K562 (cell line): ENCODE results near the gene GRIA4. TPM values are rescaled to one million over a fixed set of nuclear protein-coding genes. Genes with fewer than 3 reads are reported as not detected.

ENCODE experiments used
- ATAC-seq: fragments of 200-7000 bp; cut with Tn5 transposase; 3 replicates; pipeline ENCODE4 v1.9.1; 2020; ENCODE audit warnings: moderate library complexity
- BruUV-seq: library from RNA; stranded (reverse); fragments of 400-500 nt; replicated peaks from 2 replicates; lab custom pipeline; 2021; lab: Mats Ljungman, UMichigan
- CTCF ChIA-PET: fragments of 300-600 bp; formaldehyde crosslinking; extraction: SDS; loops from one replicate; lab custom pipeline; 2021; ENCODE audit warnings: low intra/inter-chr PET ratio; lab: Yijun Ruan, JAX
- POLR2A ChIA-PET: fragments of 300-600, 350-650 bp; sonication (Branson Sonifier 250); formaldehyde crosslinking; extraction: SDS; loops from one replicate; lab custom pipeline; 2021; ENCODE audit warnings: antibody characterized with exemption, inconsistent platforms; lab: Yijun Ruan, JAX
- DNase-seq, 4 experiments: peaks; one replicate each; pipeline versions ENCODE4 v3.0.0 to v3.0.0-alpha.2; 2011 to 2018; ENCODE audit warnings: low spot score in 3 of 4, mixed read lengths in 3 of 4; ENCODE audit errors: extremely low read depth in 1 of 4
- FAIRE-seq: peaks from 2 replicates; lab custom pipeline; 2011; peaks lifted over from hg19 to GRCh38; lab: Jason Lieb, UNC
- H2AFZ ChIP-seq: 2 replicates; pipeline ENCODE4 v1.6.0; 2011; ENCODE audit warnings: low read depth, low read length, control low read depth, inconsistent platforms
- H3K27ac ChIP-seq: fragments of 200-600 bp; 3 replicates; pipeline ENCODE4 v1.8.0; 2011; ENCODE audit warnings: low read depth, mild to moderate bottlenecking, control low read depth, inconsistent platforms, low read length, moderate library complexity, mixed read lengths; ENCODE audit errors: extremely low read depth
- H3K27me3 ChIP-seq, 2 experiments: fragments of 300-600 bp in 1 of 2; 2 replicates in 1 of 2; 3 replicates in 1 of 2; pipeline versions ENCODE4 v1.6.0 to v1.8.0; 2011; ENCODE audit warnings: inconsistent platforms in 2 of 2, low read length in 2 of 2, mild to moderate bottlenecking in 1 of 2, mixed read lengths in 1 of 2, moderate library complexity in 1 of 2; ENCODE audit not compliant: control insufficient read depth in 2 of 2, insufficient read depth in 2 of 2
- H3K36me3 ChIP-seq: fragments of 300-600 bp; 3 replicates; pipeline ENCODE4 v1.8.0; 2011; ENCODE audit warnings: mild to moderate bottlenecking, low read length, inconsistent platforms; ENCODE audit not compliant: control insufficient read depth, insufficient read depth
- H3K4me1 ChIP-seq, 2 experiments: fragments of 200-600 bp in 1 of 2; replicated peaks in 1 of 2; 2 replicates in 1 of 2; 3 replicates in 1 of 2; pipeline versions ENCODE4 v1.5.1 to v1.8.0; 2011; ENCODE audit warnings: inconsistent platforms in 2 of 2, low read length in 2 of 2, mild to moderate bottlenecking in 1 of 2, mixed read lengths in 1 of 2, moderate library complexity in 1 of 2; ENCODE audit not compliant: control insufficient read depth in 2 of 2, insufficient read depth in 2 of 2
- H3K4me2 ChIP-seq: 2 replicates; pipeline ENCODE4 v1.6.1; 2011; ENCODE audit warnings: low read length, control low read depth, inconsistent platforms, mixed read lengths; ENCODE audit not compliant: insufficient read depth
- H3K4me3 ChIP-seq: fragments of 200-600 bp; sonication (generic), shearing (Covaris generic); 2 replicates; pipeline ENCODE4 v1.5.1; 2016; ENCODE audit warnings: control low read depth, inconsistent platforms
- H3K79me2 ChIP-seq: fragments of 200-600 bp; 3 replicates; pipeline ENCODE4 v1.8.0; 2011; ENCODE audit warnings: low read length, inconsistent platforms; ENCODE audit not compliant: control insufficient read depth, insufficient read depth
- H3K9ac ChIP-seq, 2 experiments: 2 replicates each; pipeline versions ENCODE4 v1.6.0 to v1.6.1; 2011; ENCODE audit warnings: low read depth in 2 of 2, low read length in 2 of 2, control low read depth in 1 of 2, inconsistent platforms in 1 of 2, mild to moderate bottlenecking in 1 of 2, mixed read lengths in 1 of 2; ENCODE audit not compliant: insufficient read depth in 1 of 2
- H3K9me1 ChIP-seq: one replicate; pipeline ENCODE4 v1.6.0; 2011; ENCODE audit warnings: inconsistent platforms, mild to moderate bottlenecking, low read length, moderate library complexity; ENCODE audit not compliant: control insufficient read depth, insufficient read depth
- H3K9me3 ChIP-seq: replicated peaks from 2 replicates; pipeline ENCODE4 v1.5.1; 2011; ENCODE audit warnings: low read depth, low read length, inconsistent platforms; ENCODE audit not compliant: control insufficient read depth, insufficient read depth
- H4K20me1 ChIP-seq: replicated peaks from 2 replicates; pipeline ENCODE4 v1.6.1; 2011; ENCODE audit warnings: low read length, inconsistent platforms, mixed read lengths; ENCODE audit not compliant: control insufficient read depth, insufficient read depth
- COPS2 ChIP-seq: fragments of 450-650 bp; conservative IDR thresholded peaks from 2 replicates; pipeline ENCODE4 v1.6.1; 2016; ENCODE audit warnings: mild to moderate bottlenecking, moderate library complexity
- CTBP1 ChIP-seq: fragments of 450-650 bp; IDR thresholded peaks from 2 replicates; pipeline ENCODE4 v1.6.1; 2016; ENCODE audit warnings: borderline replicate concordance
- GABPB1 ChIP-seq: sonication (generic); formaldehyde crosslinking; IDR thresholded peaks from 2 replicates; pipeline ENCODE4 v1.8.0; 2022; ENCODE audit warnings: mild to moderate bottlenecking, missing genetic modification reagents
- POLR2B ChIP-seq: fragments of 450-650 bp; IDR thresholded peaks from 2 replicates; pipeline ENCODE4 v1.6.1; 2018; ENCODE audit warnings: low read depth; ENCODE audit not compliant: partially characterized antibody
- ZEB2 ChIP-seq: fragments of 450-650 bp; IDR thresholded peaks from 2 replicates; pipeline ENCODE4 v1.6.1; 2016
- ZNF263 ChIP-seq: sonication (generic); formaldehyde crosslinking; IDR thresholded peaks from 2 replicates; pipeline ENCODE4 v1.8.0; 2022; ENCODE audit warnings: mild to moderate bottlenecking, missing genetic modification reagents, borderline replicate concordance
- WGBS: fragments of 100-300 bp; shearing (Covaris generic); methylation state at CpG from one replicate; pipeline ENCODE4 v1.1.6; 2016; ENCODE audit warnings: low coverage, mixed read lengths; ENCODE audit not compliant: insufficient coverage; ENCODE audit errors: missing lambda C conversion rate; 5-methylcytosine and 5-hydroxymethylcytosine counted together
- in situ Hi-C: fragments of 300-500 bp; cut with MboI; formaldehyde crosslinking; loops from 4 replicates; pipeline ENCODE4 v1.15.0; 2018; ENCODE audit warnings: inconsistent platforms, mixed read lengths
- intact Hi-C: fragments of 100-400 bp; cut with micrococcal nuclease; formaldehyde crosslinking; loops from 2 replicates; pipeline ENCODE4 v1.14.2; 2022
- polyA plus RNA-seq, 8 experiments: library from polyadenylated mRNA; depleted of rRNA in 4 of 8; stranded (reverse) in 5 of 8; unstranded in 3 of 8; fragments of >200 nt; fragmentation: Nextera tagmentation in 2 of 8; fragmentation: Illumina TruSeq in 1 of 8; extraction: Ambion mirVana in 2 of 8; extraction: Trizol in 1 of 8; gene quantifications; 2 replicates each; pipeline versions ENCODE4 v1.2.1 to v1.2.3, GENCODE V29; 2011 to 2014; ENCODE audit warnings: inconsistent platforms in 1 of 8, missing spikeins in 1 of 8
- total RNA-seq, 7 experiments: library from RNA; depleted of rRNA in 6 of 7; stranded (reverse); fragments of >200 nt in 6 of 7; fragmentation: Illumina TruSeq in 2 of 7; extraction: Trizol in 2 of 7; gene quantifications; 2 replicates each; pipeline versions ENCODE4 v1.2.1 to v1.2.3, GENCODE V29; 2011 to 2021; ENCODE audit warnings: low replicate concordance in 1 of 7
- TF ChIP-seq, protein P1 (sequence below), 2 experiments: fragments of 450-650 bp in 1 of 2; sonication (generic) in 1 of 2; formaldehyde crosslinking; conservative IDR thresholded peaks; 2 replicates each; pipeline versions ENCODE4 v1.4.0 to v1.8.1; 2020 to 2022; ENCODE audit warnings: mild to moderate bottlenecking in 1 of 2, missing genetic modification reagents in 1 of 2
- TF ChIP-seq, protein P2 (sequence below): sonication (generic); formaldehyde crosslinking; IDR thresholded peaks from 2 replicates; pipeline ENCODE4 v1.8.0; 2022; ENCODE audit warnings: missing genetic modification reagents, mild to moderate bottlenecking, borderline replicate concordance

The GRIA4 gene
- total and polyA plus RNA-seq, 9 of the 15 experiments (the other 6 are each of a cell fraction or from before 2014, with no cell fraction given) = not detected

DNA sequence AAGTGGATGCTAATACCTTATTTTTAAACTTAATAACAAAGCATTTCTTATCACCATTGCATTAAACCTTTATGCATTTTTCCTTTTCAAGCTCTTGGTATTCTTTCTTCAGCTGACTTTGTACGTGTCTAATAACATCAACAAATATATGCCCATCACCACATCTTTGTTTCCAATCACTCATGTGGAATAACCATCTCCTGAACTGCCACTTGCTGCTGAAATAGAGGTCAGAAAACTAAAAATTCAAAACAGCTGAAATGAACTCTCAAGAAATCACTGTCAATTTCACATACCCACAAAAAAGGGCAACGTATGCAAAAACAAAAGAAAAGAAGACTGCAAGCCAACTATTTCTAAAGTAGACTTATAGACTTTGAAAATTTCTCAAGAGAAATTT is 404.7 kb downstream of the GRIA4 start:
- Histone ChIP-seq H3K4me3 (no peak overlapping the region), H3K27me3 (no peaks in the 10 kb centered on the region), H3K9ac (no peak overlapping the region), H3K9me1 (no peaks in the 10 kb centered on the region), H3K4me1 (no peaks in the 10 kb centered on the region; a peak in 2 of 5 replicates), H3K9me3 (no peaks in the 10 kb centered on the region), H3K4me2 (no peak overlapping the region), H4K20me1 (no peaks in the 10 kb centered on the region), H3K27ac (no peak overlapping the region), H3K36me3 (peaks cover 27% of the 10 kb centered on the region), H2AFZ (no peak overlapping the region), H3K79me2 (peaks cover 53% of the 10 kb centered on the region)
- TF ChIP-seq ZEB2 = no peak
- no peak for TF ChIP-seq COPS2
- TF ChIP-seq POLR2B = no peak
- TF ChIP-seq GABPB1 (CRISPR knock-in tag) = no peak
- TF ChIP-seq ZNF263 (CRISPR knock-in tag) = no peak
- TF ChIP-seq, protein P1, sequence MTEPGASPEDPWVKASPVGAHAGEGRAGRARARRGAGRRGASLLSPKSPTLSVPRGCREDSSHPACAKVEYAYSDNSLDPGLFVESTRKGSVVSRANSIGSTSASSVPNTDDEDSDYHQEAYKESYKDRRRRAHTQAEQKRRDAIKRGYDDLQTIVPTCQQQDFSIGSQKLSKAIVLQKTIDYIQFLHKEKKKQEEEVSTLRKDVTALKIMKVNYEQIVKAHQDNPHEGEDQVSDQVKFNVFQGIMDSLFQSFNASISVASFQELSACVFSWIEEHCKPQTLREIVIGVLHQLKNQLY (CRISPR knock-in tag; conservative IDR thresholded peaks at IDR 0.05) = no peak
- TF ChIP-seq, protein P2, sequence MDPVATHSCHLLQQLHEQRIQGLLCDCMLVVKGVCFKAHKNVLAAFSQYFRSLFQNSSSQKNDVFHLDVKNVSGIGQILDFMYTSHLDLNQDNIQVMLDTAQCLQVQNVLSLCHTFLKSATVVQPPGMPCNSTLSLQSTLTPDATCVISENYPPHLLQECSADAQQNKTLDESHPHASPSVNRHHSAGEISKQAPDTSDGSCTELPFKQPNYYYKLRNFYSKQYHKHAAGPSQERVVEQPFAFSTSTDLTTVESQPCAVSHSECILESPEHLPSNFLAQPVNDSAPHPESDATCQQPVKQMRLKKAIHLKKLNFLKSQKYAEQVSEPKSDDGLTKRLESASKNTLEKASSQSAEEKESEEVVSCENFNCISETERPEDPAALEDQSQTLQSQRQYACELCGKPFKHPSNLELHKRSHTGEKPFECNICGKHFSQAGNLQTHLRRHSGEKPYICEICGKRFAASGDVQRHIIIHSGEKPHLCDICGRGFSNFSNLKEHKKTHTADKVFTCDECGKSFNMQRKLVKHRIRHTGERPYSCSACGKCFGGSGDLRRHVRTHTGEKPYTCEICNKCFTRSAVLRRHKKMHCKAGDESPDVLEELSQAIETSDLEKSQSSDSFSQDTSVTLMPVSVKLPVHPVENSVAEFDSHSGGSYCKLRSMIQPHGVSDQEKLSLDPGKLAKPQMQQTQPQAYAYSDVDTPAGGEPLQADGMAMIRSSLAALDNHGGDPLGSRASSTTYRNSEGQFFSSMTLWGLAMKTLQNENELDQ (CRISPR knock-in tag) = no peak
- TF ChIP-seq CTBP1 = no peak
- intact Hi-C loops = no loop called here
- no peak for ATAC-seq
- BruUV-seq = no TSS peak
- 60% methylated on average over 1 of the region's 2 CpGs for WGBS
- CTCF ChIA-PET = no interaction called here
- no peak for FAIRE-seq
- no peak for DNase-seq
- in situ Hi-C loops = no loop called here
- POLR2A ChIA-PET = no interaction called here
